BE2C (cell line): ENCODE results near the gene DMWD.

ENCODE experiments used
- DNase-seq: peaks from one replicate; pipeline ENCODE4 v3.0.0-alpha.2; 2020
- H3K27me3 ChIP-seq: fragments of 250-450 bp; sonication (Bioruptor Pico); 2 replicates; pipeline ENCODE4 v1.5.1; 2020; ENCODE audit warnings: mild to moderate bottlenecking
- H3K36me3 ChIP-seq: fragments of 250-450 bp; sonication (Bioruptor Pico); 2 replicates; pipeline ENCODE4 v1.5.1; 2020; ENCODE audit warnings: mild to moderate bottlenecking
- H3K4me1 ChIP-seq: fragments of 250-450 bp; sonication (Bioruptor Pico); 2 replicates; pipeline ENCODE4 v1.5.1; 2020
- H3K4me3 ChIP-seq: 2 replicates; pipeline ENCODE4 v1.5.1; 2011; ENCODE audit warnings: low read depth, low read length
- H3K9me3 ChIP-seq: fragments of 250-450 bp; sonication (Bioruptor Pico); 2 replicates; pipeline ENCODE4 v1.5.1; 2020
- TF ChIP-seq, protein P1 (sequence below): IDR thresholded peaks from 2 replicates; pipeline ENCODE4 v1.5.1; 2012; ENCODE audit warnings: mild to moderate bottlenecking, low read depth, low read length

The DMWD gene

GRCh38 chr19:45827459-45828093 is 34.9 kb upstream of the DMWD start:
- TF ChIP-seq, protein P1, sequence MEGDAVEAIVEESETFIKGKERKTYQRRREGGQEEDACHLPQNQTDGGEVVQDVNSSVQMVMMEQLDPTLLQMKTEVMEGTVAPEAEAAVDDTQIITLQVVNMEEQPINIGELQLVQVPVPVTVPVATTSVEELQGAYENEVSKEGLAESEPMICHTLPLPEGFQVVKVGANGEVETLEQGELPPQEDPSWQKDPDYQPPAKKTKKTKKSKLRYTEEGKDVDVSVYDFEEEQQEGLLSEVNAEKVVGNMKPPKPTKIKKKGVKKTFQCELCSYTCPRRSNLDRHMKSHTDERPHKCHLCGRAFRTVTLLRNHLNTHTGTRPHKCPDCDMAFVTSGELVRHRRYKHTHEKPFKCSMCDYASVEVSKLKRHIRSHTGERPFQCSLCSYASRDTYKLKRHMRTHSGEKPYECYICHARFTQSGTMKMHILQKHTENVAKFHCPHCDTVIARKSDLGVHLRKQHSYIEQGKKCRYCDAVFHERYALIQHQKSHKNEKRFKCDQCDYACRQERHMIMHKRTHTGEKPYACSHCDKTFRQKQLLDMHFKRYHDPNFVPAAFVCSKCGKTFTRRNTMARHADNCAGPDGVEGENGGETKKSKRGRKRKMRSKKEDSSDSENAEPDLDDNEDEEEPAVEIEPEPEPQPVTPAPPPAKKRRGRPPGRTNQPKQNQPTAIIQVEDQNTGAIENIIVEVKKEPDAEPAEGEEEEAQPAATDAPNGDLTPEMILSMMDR, result no peak
- H3K4me1 ChIP-seq, result peaks cover 7% of the 10 kb centered on the region
- H3K36me3 ChIP-seq, result peaks cover 92% of the 10 kb centered on the region
- H3K4me3 ChIP-seq, result no peak overlapping the region
- no peak for DNase-seq
- no peaks in the 10 kb centered on the region for H3K27me3 ChIP-seq
- no peaks in the 10 kb centered on the region for H3K9me3 ChIP-seq

DNA sequence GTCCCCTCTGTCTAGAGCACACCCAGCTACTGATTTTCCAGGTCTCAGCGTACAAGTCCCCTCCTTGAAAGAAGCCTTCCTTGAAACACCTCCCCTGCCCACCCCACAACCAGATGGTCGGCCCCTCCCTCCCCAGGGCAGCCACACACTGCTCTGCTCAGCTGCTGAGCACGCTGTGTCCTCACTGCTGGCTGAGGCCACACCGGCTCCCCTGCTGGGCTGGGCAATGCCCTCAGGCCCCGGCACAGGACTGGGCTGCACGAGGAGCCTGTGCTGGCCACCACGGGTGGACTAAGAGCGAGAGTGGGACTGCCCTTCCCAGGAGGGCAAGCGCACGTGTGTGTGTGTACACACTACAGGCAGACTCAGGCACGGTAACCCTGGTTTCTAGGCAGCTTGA is 34.3 kb upstream of the DMWD start:
- Histone ChIP-seq H3K4me1 (peaks cover 7% of the 10 kb centered on the region), H3K9me3 (no peaks in the 10 kb centered on the region), H3K36me3 (peaks cover 85% of the 10 kb centered on the region), H3K27me3 (no peaks in the 10 kb centered on the region), H3K4me3 (no peak overlapping the region)
- TF ChIP-seq, protein P1, result no peak
- peak; percentile 17 for DNase-seq

DNA sequence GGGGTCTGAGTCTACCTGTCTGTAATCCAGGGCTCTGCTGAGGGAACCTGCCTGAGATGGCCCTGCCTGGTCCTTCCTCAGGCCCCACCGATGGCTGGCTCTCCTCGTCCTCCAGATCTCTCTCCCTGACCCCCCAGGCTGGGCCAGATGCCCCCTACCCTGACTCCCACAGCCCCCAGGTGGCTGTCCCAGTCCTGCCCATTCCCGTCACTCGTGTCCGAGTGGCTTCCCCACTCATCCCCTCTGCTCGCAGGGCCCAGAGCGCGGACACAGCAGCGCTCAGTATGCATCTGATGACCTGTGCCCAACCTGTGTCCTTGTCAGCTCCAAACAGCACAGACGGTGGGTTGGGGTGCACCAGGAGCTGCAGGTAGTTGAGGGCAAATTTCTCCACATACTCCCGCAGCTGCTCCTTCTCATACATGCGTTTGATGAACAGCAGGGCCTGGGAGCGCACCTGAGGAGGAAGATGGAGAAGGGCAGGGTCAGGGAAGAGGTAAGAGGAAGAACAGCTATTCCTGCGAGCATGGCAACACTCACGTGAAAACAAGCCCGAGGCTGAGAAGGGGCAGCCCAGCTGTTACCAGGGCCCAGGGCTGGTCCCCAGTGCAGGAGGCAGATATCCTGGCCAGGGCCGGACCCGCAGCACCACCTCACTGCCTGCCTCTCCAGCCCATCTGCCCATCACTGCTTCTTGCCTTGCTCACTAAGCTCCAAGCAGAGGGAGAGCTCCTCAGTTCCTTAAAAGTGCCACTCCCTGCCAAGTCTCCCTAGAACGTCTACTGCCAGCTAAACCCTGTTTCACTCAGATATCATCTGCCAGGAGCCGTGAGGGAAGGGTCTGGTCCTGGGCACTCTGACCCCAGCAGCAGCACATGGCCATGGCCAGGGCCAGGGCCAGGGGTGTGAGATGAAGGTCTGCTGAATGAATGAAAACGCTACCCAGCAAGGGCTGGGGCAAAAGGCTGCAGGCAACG is 33.6 kb upstream of the DMWD start:
- H3K4me3 ChIP-seq, result no peak overlapping the region
- no peaks in the 10 kb centered on the region for H3K27me3 ChIP-seq
- H3K4me1 ChIP-seq, result peaks cover 7% of the 10 kb centered on the region
- TF ChIP-seq, protein P1, result no peak
- H3K36me3 ChIP-seq, result peaks cover 83% of the 10 kb centered on the region
- no peaks in the 10 kb centered on the region for H3K9me3 ChIP-seq
- DNase-seq, result no peak

DNA sequence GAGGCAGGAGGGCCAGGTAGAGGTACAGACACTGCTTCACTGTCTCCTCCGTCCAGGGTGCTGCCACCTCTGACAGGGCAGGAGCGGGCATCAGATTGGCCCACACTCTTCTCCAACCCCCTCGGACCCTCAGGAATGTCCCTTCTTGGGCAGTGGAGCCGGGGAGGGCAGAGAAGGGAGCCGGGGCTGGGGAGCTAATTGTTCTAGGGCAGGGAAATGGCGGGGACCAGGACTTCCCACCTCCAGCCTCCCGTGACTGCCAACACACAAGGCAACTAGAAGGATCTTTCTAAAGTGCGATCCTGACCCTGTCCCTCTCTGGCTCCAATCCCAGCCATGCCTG is 32.6 kb upstream of the DMWD start:
- TF ChIP-seq, protein P1, result no peak
- Histone ChIP-seq H3K4me1 (peaks cover 7% of the 10 kb centered on the region), H3K36me3 (peaks cover 78% of the 10 kb centered on the region), H3K27me3 (no peaks in the 10 kb centered on the region), H3K9me3 (no peaks in the 10 kb centered on the region), H3K4me3 (no peak overlapping the region)
- no peak for DNase-seq

DNA sequence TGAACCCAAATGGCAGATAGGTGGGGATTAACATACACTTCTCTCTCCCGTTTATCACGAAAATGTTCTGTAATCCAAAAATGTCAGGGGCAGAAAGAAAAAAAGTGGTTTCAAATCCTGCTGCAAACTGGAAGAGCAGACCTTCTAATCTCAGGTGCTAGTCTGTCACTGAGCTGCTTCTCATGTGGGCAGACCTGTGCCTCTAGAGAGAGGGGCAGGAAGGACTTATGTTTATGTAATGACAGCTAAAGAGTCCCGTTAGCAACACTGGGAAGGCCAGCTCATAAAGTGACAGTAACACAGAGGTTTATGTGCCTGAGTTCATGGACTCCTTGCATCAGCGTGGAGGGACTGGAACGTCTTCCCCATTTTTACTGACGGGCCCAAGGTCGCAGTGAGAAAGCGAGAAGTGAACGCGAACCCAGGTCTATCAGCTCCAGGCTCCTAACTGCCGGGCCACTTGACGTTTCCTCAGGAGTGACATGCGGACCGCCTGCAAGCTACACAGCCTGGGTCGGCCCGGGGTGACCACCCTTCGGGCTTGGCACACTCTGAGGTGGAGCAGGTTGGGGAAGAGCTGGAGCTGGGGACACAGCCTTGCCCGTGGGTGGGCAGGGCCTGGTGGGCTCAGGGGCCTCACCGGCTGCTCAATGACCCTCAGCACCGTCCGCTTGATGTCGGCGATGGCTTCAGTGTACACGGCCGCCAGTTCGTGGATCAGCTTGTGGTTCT is 32.1 kb upstream of the DMWD start:
- no peak for DNase-seq
- Histone ChIP-seq H3K4me3 (no peak overlapping the region), H3K9me3 (no peaks in the 10 kb centered on the region), H3K27me3 (no peaks in the 10 kb centered on the region), H3K4me1 (peaks cover 7% of the 10 kb centered on the region), H3K36me3 (peaks cover 72% of the 10 kb centered on the region)
- TF ChIP-seq, protein P1, result no peak
